Upper lobe of left lung (tissue), 4 donors: ENCODE data around the gene ZNF367.

Experiments used
- CTCF ChIP-seq, 6 experiments: fragments of 450-650 bp in 4 of 6; fragments of 200-600 bp in 2 of 6; sonication (generic) in 2 of 6; IDR thresholded peaks; one replicate each; pipeline ENCODE4 v1.5.1; 2016 to 2019; ENCODE audit warnings: antibody characterized with exemption in 6 of 6
- POLR2AphosphoS5 ChIP-seq, 2 donors: sonication (generic); formaldehyde crosslinking; IDR thresholded peaks; one replicate each; pipeline ENCODE4 v1.5.1; 2017; ENCODE audit warnings: antibody characterized with exemption in 2 of 2

- TF ChIP-seq POLR2AphosphoS5 (IDR thresholded peaks at IDR 0.05) (no peak), CTCF (IDR thresholded peaks at IDR 0.05) (no peak)
Measured at GRCh38 chr9:96459268-96460007, 41.3 kb upstream of the ZNF367 start.
